ENCODE data around the gene KRI1. TPM values are rescaled to one million over a fixed set of nuclear protein-coding genes. Genes with fewer than 3 reads are reported as not detected.

KRI1 gene
- total RNA-seq, result 7.0 and 9.1 TPM in 2 replicates

GRCh38 chr19:10565567-10566407 is at the start of gene KRI1:
KRI1 (minus strand) TSS chr19:10566010; CDS start chr19:10565999, 11 bp downstream.

DNA sequence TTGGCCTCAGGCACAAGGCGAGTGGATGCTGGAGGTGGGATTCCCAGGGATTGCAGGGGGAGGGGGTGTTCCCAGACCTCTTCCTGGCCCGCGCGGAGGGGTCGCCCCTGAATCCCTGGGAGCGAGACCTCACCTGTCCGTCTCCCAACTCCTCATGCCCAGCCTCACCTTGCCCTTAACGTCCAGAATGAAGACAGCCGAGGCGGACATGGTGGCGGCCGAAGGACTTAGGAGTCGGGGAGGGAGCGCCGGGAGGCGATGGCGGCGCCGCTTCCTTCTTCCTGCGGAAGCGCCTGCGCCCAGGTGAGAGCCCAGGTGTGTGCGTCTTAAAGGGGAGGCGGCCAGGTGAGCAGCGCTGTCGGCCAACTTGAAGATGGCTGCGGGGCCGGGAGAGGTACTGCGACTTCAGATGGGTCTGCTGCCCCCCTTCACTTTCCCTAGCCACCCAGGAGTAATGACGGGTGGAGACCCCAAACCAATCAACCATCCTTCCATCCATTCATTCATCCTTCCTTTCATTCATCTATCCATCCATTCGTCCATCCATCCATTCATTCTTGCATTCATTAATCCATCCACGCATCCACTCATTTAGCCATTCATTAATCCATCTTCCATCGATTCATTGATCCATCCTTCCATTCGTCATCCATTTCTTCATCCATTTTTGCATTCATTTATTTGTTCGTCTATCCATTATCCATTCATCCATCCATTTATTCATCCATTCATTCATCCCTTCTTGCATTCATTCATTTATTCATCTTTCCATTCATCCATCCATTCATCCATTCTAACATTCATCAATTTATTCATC is 21.4 kb upstream of the KRI1 start, which contains the start of gene AP1M2:
Gene AP1M2 (minus strand): TSS at position 291 of the 817 bp plus-strand sequence. CDS start 81 bp downstream, at position 210.

DNA sequence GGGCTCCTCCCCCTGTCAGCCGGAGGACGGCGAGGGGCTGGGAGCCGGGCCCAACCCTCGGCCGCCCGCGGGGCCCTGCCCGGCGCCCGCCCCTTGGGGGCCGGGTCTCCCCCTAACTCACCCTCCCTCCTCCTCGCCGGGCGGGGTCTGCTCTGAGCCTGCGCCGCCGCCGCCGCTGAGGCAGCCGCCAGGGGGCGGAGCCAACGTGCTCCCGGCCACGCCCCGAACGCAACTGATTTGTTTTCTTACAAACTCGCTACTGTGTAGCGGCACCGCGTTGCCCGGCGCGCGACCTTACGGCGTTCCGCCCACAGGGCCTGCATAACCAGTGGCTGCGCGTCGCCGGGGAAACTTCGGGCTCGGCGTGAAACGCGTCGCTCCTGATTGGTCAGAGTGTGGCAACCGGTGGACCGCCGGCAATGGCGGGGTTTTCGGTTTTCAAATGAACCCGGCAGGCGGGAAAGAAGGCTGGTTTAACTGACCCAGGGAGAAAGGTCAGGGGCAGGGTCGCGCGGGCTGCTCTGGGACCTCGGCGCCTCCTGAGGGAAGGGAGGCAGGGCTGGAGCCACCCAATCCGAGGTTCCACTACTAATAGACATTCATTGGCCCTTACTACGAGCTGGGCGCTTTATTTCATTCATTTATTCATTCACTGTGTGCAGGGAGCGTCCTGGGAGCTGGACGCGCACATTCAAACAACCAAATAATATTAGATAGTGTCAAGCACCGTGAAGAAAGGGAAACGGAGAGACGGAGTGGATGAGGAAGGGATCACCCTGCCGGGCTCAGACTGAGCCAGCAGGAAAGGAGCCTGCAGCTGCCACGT is 3.2 kb upstream of the KRI1 start, which contains the start of gene CDKN2D:
Gene CDKN2D (minus strand): TSS at position 154 of the 826 bp plus-strand sequence. CDS start 326 bp downstream, outside the sequence.

DNA sequence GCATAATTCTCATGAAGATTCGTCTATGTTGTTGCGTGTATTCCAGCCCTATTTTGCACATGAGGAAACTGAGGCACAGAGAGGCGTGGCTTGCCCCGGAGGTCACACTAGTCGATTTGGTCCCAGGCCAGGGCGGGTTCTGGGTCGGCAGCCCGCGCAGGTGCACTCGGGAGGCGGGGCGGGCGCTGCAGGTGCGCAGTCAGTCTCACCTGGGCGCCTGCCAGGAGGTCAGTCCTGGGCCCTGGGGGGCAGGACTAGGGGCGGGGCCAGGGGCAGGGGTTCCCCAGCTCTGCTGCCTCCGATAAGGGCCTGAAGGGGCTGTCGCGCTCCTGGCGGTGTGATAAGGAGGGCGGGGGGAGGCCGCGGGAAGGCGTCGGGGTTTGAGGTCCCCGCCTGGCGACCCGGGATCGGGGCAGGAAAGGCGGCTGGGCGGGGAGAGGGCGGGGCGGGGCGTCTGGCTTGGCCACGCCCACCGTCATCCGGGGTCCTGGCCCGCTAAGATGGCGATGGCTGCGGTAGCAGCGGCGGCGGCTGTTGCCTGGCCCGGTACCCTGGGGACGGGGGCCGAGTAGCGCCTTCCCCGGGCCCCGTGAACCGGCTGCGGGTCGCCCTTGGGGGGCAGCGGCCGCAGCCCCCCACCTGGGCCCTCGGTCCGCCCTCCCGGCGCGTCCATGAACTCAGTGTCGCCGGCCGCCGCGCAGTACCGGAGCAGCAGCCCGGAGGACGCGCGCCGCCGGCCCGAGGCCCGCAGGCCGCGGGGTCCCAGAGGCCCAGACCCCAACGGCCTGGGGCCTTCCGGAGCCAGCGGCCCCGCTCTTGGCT is 22.2 kb downstream of the KRI1 start, which contains the start of gene ATG4D:
Gene ATG4D (plus strand): TSS at position 485 of the 822 bp plus-strand sequence. CDS start 187 bp downstream, at position 672.

DNA sequence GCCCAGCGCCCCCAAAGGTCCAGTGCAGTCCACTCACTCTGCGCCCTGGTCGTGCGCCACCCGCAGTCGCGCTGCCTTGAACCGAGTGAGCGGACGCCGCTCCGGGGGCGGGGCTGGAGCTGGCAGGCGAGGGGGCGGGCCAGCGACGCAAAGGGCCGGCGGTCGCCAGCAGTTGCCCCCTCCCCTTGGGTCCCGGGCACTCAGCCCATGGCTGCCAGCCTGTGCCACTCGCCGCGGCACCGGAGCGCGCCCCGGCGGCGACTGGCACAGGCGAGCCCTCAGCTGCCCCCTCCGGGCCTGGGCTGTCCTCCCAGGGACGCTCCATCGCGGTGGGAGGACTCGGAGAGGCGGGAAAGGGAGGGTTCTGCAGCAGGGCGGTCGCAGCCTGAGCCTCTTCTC is 48.5 kb downstream of the KRI1 start, which contains the start of gene S1PR5:
Gene S1PR5 (minus strand): TSS at position 87 of the 399 bp plus-strand sequence. CDS start 2,436 bp downstream, outside the sequence.

Other genes with a start within 250 kb of the KRI1 start
- gene FDX2, start 250.0 kb downstream of the KRI1 start, total RNA-seq, result 15.2 and 16.6 TPM in 2 replicates
- gene RAVER1, start 232.5 kb downstream of the KRI1 start, total RNA-seq, result 4.1 and 6.4 TPM in 2 replicates
- 10.7 and 12.9 TPM in 2 replicates for gene ICAM3, start 226.4 kb downstream of the KRI1 start, total RNA-seq
- gene TYK2, start 185.4 kb downstream of the KRI1 start, total RNA-seq, result 44.8 and 63.2 TPM in 2 replicates
- 188 and 194 TPM in 2 replicates for gene CDC37, start 162.5 kb downstream of the KRI1 start, total RNA-seq
- 2.7 and 3.8 TPM in 2 replicates for gene PDE4A, start 145.5 kb downstream of the KRI1 start, total RNA-seq
- 81.9 and 97.7 TPM in 2 replicates for gene KEAP1, start 62.7 kb downstream of the KRI1 start, total RNA-seq
- 0.14 and 0.74 TPM in 2 replicates for gene S1PR5, start 48.6 kb downstream of the KRI1 start, total RNA-seq
- 10.8 and 13.2 TPM in 2 replicates for gene ATG4D, start 22.1 kb downstream of the KRI1 start, total RNA-seq
- gene CDKN2D, start 3.0 kb upstream of the KRI1 start, total RNA-seq, result 2.7 and 3.1 TPM in 2 replicates
- gene AP1M2, start 21.3 kb upstream of the KRI1 start, total RNA-seq, result not detected in 2 replicates
- 28.4 and 35.5 TPM in 2 replicates for gene SLC44A2, start 59.5 kb upstream of the KRI1 start, total RNA-seq
- gene ILF3, start 88.3 kb upstream of the KRI1 start, total RNA-seq, result 60.4 and 69.0 TPM in 2 replicates
- 26.0 and 31.1 TPM in 2 replicates for gene QTRT1, start 135.4 kb upstream of the KRI1 start, total RNA-seq
- gene DNM2, start 152.1 kb upstream of the KRI1 start, total RNA-seq, result 64.3 and 64.7 TPM in 2 replicates